ENCODE results near the gene APOD.
"Not testable (repeated sequence)": the region's sequence is repeated elsewhere in the genome, so short reads cannot be mapped to it uniquely, and the experiment has no call there.

The APOD gene

DNA sequence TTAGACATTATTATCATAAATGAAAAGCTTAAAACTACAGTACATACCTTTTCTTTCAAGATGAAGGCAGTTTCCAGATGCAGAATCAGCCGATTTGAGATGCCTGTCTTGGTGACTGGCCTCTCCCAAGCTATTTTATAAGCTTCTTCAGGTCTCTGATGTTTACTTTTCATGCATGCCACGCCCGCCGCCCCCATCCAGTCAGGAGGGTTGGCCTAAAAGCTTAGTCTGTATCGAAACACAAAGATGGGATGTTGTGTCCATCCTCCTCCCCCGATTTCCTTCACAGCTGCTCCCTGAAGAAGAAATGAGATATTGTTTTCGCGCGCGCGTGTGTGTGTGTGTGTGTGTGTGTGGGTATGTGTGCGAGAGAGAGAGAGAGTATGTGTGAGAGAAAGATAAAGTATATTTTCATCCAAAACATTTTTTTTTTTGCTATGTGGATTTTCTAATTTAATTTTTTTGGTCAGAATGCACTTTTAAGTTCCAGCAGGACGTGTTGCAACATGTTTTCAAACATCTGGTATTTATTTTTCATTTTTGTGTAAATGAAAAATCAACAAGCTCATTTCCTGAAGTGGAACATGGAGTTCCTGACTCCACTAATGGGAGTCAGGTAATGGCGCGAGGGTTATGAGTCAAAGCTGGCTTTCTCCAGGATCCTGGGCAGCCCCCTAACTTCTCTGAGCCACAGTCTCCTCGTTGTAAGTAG is at the start of gene APOD:
Gene APOD, minus strand, starts transcription at position 110 of the 712 bp plus-strand sequence. CDS start 4,479 bp downstream, outside the sequence.
- DNase-seq: no peak

DNA sequence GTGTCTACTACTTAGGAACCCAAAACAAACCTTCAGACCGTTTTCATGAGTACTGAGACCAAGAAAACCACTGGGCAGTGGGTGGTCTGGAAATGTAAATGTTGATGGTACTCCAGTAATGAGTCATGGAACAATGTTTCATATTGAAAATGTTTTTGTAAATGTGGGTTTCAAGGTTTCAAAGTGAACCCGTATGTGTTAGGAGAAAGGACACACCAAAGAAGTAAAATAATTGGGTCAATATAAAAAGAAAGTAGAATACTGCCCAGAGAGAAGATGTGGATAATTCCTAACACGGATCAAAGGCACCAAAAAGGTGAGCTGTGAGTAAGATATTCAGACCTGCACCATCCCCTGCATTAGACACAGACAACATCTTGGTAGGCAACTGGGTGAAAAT is 49.6 kb upstream of the APOD start:
- DNase-seq: not testable (repeated sequence)

DNA sequence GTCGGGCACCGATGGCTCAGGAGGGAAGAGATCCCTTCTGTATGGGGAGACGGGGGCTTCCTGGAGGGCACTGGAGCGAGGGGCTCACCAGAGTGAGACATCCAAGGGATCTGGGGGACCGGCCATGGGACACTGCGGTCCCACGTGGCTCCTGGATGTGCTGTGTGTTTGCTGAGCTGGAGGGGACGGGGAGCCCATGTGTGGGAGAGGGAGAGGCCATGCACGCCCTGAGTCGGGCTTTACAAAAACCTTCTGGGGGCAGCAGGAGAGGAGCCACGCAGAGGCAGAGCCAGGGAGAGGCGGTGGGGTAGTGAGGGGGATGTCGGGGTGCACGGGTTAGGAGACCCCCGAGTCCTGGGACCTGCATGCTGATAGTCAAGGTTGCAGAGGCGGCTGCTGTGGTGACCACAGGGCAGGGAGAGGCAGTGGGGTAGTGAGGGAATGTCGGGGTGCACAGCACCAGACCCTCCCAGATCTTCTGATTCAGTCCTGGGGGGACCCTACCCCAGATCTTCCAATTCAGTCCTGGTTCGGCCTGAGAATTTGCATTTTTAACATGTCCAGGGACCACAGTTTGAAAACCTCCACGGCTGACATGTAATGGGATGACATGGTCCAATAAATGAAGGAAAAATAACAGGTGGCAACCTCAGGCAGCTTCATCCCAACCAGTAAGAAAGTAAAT is 48.9 kb upstream of the APOD start:
- not testable (repeated sequence) for DNase-seq

DNA sequence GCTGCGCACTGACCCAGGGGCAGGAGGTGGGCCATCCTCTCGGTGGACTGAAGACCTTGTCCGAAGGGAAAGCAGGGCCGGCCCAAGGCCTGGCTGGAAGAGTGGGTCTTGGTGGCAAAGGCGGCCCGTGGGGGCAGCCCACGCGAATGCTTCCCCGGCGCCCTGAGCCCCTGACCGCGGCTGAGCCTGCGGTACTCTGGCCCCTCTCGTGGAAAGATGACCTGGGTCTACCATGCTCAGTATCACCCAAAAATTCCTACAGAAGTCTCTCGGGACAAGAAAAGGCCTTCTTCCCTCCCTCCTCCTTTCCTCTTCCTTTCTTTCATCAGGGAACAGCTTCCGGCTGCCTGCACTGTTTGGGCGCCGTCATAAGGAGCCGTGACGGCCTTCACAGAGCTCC is 48.3 kb upstream of the APOD start:
- DNase-seq: not testable (repeated sequence)

DNA sequence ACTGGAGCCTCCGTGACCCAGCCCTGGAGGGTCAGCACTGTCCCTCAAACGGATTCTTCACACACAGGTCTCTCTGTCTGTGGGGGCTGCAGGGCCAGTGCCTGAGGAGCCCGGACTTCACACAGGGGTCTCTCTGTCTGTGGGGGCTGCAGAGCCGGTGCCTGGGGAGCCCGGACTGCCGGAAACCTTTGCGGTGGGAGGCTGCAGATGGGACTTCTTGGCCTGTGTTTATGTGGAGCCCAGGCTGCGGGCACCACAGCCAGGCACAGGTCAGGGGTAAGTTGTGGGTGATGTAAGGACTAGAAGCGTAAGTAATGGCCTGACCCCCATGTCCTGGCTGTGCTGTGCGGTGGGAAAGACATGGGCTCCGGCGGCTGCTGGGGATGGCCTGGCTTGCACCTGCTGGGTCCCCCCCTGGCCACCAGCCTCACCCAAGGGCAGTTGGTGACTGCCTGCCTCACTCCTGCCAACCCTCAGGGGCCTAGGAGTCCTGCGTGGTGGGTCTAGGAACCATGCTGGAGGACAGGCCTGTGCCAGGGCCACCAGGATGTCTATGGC is 47.3 kb upstream of the APOD start:
- DNase-seq: not testable (repeated sequence)

DNA sequence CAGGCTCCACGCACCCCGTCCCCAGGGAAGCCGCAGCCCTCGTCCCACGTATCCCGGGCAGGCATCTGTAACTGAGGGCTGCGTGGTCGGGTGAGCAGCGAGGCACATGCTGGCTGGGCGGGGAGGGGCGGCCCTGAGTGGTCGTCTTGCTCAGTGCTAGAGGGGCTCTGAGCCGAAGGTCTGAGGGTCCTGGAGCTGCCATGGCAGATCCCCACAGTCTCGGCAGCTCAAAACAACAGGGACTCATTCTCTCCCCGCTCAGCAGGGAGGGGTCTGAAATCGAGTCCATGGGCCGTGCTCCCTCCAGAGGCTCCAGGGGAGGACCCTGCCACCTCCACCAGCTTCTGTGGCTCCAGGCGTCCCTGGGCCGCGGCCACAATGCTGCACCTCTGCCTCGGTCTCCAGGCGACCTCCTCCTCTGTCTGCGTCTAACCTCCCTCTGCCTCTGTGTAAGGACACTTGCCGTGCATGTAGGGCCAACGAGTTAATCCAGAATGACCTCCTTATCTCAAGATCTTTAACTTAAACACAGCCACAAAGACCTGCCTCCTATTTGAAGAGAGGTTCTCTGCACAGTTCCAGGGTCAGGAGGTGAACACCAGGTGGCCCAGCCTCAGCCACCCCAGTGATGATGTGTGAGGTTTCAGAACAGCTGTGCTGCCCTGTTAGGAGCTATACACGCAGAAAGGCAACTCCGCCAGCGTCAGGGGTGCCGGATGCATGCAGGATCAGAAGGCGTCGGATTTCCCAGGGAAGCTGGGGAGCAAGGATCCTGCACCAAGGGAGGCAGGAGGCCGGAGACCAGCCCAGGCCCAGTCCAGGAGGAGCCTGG is 46.6 kb upstream of the APOD start:
- DNase-seq: not testable (repeated sequence)

DNA sequence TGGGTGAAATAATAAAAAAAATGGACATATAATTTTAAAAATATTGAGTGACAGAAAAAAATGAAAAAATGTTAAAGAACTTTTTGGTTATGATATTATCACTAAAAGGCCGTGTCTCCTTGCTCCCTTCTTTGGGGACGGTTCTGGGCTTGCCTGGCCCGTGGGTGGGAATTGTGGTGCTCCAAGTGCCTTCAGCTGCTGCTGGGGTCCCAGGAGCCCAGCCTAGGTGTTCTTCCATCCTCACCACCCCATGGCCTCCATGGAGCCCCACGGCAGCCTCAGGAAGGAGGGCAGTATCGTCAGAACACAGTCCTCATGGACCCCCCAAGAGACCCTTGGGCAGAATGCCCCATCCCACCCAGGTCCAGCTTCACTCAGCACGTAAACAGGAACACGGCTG is 45.9 kb upstream of the APOD start:
- not testable (repeated sequence) for DNase-seq

DNA sequence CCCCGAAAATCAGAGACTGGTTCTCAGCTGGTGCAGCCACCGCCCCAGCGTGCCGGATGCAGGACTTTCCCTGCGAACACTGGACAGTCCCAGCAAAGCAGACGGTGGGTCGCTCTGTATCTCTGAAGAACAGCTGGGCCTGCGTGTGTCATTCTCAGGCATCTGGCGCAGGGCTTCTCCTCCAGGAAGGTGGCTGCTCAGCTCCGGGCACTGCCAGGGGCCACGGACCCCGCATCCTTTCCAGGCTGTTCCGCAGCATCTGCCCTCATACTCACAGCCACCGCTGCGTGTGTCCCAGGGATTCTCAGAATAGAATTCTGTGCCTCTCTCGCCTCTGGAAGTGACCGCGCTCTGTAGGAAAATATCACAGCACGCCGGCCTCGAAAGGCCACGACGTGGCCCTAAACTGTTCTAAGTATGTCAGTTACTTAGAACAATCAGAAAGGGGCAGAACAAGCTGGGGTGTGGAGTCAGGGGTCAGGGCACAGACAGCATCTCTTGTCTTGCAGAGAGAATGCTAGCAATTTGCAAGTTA is 44.7 kb upstream of the APOD start:
- not testable (repeated sequence) for DNase-seq

DNA sequence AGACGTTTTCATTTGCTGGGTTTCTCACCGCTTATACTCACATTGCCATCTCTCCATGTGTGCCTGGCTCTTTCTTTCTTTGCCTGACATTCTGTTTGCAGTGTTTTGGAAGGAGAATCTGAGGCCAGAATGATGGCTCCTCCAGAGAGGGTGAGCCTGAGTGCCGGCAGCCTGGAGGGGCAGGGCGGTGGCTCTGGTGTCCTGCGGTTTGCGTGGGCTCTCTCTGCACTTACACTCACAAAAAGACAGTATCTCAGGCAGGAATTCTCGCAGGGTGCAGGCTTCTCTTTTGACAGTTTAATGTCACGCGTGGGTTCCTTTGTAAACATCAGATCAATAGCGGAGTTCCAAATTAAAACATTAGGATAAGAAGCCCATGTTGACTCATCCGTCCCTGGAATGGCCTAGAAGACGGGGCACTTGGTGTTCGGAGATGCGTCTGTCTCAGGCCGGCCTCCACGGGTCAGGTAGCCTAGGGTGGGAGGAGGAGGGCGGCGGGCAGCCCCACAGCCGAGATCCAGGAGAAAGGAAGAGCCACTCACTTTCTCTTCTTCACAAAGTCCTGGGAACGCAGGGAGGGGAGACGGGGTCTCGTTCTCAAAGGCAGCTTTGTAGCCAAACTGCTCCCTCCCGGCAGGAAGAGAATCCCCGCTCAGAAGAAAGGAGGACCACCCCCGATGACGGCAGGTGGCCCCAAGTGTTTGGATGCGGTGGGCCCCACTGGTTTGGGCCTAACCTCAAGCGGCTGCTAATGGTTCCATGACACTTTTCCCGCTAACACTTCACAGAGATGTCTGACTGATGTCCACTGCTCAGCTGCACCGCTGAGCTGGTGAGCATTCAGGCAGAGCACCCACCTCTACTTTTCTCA is 44.0 kb upstream of the APOD start:
- DNase-seq: not testable (repeated sequence)

DNA sequence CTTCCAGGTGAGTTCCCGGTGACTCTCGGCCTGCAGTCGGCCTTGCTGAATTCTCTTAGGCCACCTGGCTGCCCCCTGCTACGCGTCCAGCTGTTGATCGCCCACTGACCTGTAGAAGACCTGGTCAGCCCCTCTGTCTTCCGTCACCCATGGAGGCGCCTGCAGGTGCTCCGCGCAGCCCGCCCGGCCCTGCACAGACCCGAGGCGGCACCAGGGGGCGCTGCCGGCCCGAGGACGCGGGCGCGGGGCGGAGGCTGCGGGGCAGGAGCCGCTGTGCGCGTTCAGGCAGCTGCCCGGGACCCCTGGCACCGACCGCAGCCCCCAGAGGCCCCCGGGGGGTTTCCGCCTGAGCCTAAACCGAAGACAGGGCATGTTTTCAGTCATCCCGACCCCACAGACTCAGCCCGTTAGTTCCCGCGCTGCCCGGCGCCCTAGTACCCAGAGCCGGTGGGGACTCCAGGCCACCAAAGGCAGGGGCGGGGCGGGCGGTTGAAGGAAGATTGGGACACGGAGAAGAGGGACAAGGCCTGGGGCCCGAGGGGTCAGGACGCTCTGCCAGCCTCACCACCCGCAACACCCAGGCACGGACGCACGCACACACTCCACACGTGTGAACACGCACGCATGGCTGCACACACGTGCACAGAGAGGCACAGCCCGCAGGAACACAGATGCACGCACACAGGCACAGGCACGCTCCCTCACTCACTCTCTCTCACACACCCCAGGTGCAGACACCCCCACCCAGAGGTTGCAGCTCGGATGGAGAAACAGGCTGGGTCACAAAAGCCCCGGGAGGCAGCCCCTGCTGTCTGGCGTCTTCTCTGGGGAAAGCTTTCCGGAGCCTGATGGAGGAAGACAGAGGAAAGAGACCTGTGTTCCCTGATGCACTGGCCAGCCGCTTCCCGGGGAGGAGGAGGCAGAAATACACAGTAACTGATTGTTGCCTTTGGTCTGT is 41.1 kb upstream of the APOD start:
- DNase-seq: peak; percentile 48

DNA sequence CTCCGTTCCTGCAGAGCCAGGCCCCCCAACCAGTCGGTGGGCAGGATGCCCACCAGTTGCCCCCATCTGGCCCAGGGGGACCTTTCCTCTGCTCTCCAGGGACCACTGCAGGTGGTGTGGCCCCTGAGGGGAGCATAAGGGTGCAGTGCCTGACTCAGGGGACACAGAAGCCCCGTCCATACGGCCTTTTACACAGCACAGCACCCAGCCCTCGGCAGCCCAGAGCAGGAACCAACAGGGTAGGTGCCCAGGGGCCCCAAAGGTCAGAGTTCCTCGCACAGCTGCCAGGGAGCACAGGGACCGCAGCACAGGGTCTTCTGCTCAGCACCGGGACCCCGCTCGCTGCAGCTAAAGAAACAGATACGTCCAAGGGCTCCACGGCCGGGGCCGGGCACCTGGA is 40.4 kb upstream of the APOD start:
- DNase-seq: not testable (repeated sequence)

DNA sequence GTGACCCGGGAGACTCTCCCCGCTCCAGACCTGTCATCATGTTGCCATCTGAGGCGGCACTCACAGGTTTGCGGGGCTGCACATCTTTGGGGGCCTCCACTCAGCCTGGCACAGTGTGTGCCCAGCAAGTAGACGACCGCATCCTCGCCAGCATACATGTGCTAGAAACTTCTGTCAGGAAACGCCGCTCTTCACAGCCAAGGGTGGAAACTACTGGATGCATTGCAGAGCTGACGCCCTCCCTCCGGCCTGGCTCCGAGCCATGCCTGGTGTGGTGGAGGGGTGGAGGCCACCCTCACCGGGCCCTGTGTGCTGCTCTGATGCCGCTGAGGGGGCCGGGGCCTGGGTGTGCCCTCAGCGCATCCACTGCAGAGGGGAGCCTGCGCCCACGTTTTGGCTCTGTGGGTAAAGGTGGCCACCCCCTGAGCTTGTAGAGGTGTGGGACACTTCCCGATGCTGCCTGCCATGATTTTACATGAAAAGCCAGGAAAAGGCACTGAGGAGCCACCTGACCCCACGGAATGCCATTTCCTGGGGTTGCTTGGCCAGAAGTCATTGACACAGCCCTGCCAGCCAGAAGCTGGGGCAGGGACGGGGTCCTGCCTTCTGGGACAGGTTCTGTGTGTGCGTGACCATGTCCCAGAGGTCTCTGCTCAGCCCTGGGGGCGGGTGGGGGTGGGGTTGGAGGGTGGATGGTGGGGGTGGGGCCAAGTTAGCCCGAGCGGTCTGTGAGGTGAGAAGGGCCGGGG is 39.7 kb upstream of the APOD start:
- not testable (repeated sequence) for DNase-seq

DNA sequence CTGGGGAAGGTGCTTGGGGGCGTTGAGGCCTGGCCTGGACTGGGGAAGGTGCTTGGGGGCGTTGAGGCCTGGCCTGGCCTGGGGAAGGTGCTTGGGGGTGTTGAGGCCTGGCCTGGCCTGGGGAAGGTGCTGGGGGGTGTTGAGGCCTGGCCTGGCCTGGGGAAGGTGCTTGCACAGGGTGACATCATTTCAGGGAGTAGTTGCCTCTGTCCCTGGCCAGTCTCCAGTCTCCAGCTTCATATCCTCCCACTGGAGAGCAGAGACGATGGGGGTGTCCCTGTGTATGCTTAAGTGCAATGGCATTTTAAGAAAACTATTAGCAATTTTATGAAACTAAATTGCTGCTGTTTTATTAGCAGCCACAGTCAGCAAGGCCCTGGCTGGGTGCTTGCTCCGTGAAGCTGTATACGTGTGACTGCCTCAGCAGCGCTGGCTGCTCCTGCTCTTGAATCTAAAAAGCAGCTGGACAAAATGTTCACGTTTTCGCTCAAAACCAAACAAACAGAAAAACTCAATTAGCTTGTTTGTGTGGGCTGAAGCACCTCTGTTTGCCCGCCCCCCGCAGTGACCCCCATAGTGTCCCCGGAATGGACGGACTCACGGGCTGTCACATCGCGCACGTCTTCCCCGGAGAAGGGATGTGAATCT is 38.9 kb upstream of the APOD start:
- not testable (repeated sequence) for DNase-seq

DNA sequence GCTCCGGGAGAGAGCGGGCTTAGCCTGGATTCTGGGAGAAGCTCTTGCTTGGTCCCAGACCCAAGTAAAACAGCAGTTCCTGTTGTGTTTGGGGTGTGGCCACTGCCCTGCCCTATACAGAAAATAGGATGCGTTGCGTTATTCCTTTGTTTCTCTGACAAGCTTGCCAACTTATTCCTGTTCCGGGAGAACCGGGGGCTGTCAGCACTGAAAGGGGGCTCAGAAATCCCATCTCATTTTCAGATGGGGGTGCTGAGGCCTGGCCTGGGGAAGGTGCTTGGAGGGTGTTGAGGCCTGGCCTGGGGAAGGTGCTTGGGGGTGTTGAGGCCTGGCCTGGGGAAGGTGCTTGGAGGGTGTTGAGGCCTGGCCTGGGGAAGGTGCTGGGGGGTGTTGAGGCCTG is 38.3 kb upstream of the APOD start:
- DNase-seq: not testable (repeated sequence)

DNA sequence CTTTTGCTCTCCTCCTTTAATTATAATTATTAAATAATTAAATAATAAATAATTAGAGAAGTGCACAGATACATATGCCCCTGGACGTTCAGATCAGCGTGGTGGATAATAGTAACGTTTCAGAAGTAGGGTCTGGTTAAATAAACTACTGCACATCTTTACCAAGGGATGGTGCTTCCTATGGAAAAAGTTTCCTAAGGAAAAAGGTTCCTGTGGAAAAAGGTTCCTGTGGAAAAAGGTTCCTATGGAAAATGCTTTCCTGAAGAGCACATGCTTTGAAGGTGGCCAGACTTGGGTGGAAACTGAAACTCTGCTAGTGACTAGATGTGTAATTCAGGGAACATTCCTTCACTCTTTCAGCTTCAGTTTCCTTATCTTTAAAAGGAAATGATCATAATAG is 37.4 kb upstream of the APOD start:
- DNase-seq: not testable (repeated sequence)

DNA sequence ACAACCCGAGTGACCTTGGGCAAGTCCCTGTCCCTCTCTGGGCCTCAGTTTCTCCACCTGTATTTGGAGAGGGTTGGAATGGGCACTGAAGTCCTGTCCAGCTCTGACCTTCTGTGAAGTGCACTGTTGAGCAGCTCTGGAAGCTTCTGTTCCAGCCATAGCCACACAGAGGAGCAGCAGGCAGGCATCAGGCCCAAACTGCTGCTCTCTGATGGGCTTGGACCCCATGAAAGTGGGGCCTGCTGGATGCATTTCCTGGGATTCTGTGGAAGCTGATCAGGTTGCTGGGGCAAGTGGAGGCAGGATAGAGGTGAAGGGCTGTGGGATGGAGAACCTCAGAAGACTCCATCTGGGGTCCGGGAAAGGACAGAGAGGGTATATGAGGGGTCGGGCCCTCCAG is 36.7 kb upstream of the APOD start:
- DNase-seq: not testable (repeated sequence)

DNA sequence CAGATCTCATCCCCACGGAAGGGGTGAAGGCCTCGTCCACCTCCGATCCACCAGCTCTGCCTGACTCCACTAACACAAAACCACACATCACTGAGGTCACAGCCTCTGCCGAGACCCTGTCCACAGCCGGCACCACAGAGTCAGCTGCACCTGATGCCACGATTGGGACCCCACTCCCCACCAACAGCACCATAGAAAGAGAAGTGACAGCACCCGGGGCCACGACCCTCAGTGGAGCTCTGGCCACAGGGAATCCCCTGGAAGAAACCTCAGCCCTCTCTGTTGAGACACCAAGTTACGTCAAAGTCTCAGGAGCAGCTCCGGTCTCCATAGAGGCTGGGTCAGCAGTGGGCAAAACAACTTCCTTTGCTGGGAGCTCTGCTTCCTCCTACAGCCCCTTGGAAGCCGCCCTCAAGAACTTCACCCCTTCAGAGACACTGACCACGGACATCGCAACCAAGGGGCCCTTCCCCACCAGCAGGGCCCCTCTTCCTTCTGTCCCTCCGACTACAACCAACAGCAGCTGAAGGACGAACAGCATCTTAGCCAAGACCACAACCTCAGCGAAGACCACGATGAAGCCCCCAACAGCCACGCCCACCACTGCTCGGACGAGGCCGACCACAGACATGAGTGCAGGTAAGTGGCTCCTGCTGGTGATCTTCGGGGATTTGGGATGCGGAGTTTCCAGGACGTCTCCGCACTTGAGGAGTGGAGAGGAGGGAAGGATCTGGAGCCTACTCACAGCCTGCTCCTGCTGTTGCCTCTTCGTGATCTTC is 36.0 kb upstream of the APOD start:
- not testable (repeated sequence) for DNase-seq

Measured in stimulated activated CD4-positive, alpha-beta T cell treated with anti-CD3 and anti-CD28 coated beads, Interleukin-15, amount 100 ng/mL, for 24 hours (primary cell).